ENCODE measurements around the gene RPS15A. TPM values are rescaled to one million over a fixed set of nuclear protein-coding genes. Genes with fewer than 3 reads are reported as not detected.
A peak's percentile ranks its signal among the peaks of the same experiment; 100 is the strongest.
"Not testable (repeated sequence)": the region's sequence is repeated elsewhere in the genome, so short reads cannot be mapped to it uniquely, and the experiment has no call there.

The RPS15A gene
- total and polyA plus RNA-seq, 12 donors, result 613 to 3,398 (median 743) TPM

GRCh38 chr16:18759598-18760520, 30.3 kb downstream of the RPS15A start:
- H3K9me3 ChIP-seq; H3K4me3 ChIP-seq; H3K36me3 ChIP-seq; H3K27me3 ChIP-seq; H3K4me1 ChIP-seq; intact Hi-C loops (cut with DNase I); H3K27ac ChIP-seq: not testable (repeated sequence)
- TF ChIP-seq CTCF (IDR thresholded peaks at IDR 0.05), result peak; percentile 52 to 74 (median 66)
- peak; percentile 84 to 96 (median 88) for ATAC-seq
- WGBS, 2 donors, result 13 to 20% methylated on average over 17 to 19 of the region's 21 CpGs
- DNase-seq, result peak in 1 of 2 donors; percentile 20

GRCh38 chr16:18757960-18758660, 32.0 kb downstream of the RPS15A start:
- H3K4me3 ChIP-seq; DNase-seq; H3K27me3 ChIP-seq; H3K9me3 ChIP-seq; intact Hi-C loops (cut with DNase I); H3K27ac ChIP-seq; ATAC-seq; H3K36me3 ChIP-seq; H3K4me1 ChIP-seq: not testable (repeated sequence)
- WGBS, 2 donors, result 33 to 44% methylated on average over 2 to 4 of the region's 10 CpGs

GRCh38 chr16:18756639-18757038, 33.5 kb downstream of the RPS15A start:
- H3K9me3 ChIP-seq; H3K27me3 ChIP-seq; H3K4me3 ChIP-seq; intact Hi-C loops (cut with DNase I); H3K27ac ChIP-seq; ATAC-seq; H3K36me3 ChIP-seq; DNase-seq; H3K4me1 ChIP-seq: not testable (repeated sequence)
- 65 to 71% methylated on average over 9 of the region's 9 CpGs for WGBS, 2 donors

- H3K27ac ChIP-seq; H3K27me3 ChIP-seq; H3K9me3 ChIP-seq; ATAC-seq; H3K4me1 ChIP-seq; intact Hi-C loops (cut with DNase I); H3K36me3 ChIP-seq; DNase-seq; H3K4me3 ChIP-seq: not testable (repeated sequence)
- WGBS, 2 donors, result 52 to 63% methylated on average over 3 to 5 of the region's 8 CpGs
Measured at GRCh38 chr16:18742870-18743269, 47.3 kb downstream of the RPS15A start.

GRCh38 chr16:18740027-18740426, 50.1 kb downstream of the RPS15A start:
- H3K36me3 ChIP-seq; ATAC-seq; H3K4me3 ChIP-seq; H3K27me3 ChIP-seq; H3K9me3 ChIP-seq; intact Hi-C loops (cut with DNase I); DNase-seq; H3K27ac ChIP-seq; H3K4me1 ChIP-seq: not testable (repeated sequence)
- WGBS, 2 donors, result 50 to 70% methylated on average over 1 of the region's 3 CpGs

GRCh38 chr16:18738768-18739167, 51.4 kb downstream of the RPS15A start:
- H3K4me3 ChIP-seq; H3K9me3 ChIP-seq; H3K36me3 ChIP-seq; DNase-seq; H3K27ac ChIP-seq; H3K4me1 ChIP-seq; H3K27me3 ChIP-seq; ATAC-seq; intact Hi-C loops (cut with DNase I): not testable (repeated sequence)
- WGBS, 2 donors, result 82 to 88% methylated on average over 4 of the region's 4 CpGs

- DNase-seq; H3K4me1 ChIP-seq; H3K4me3 ChIP-seq; H3K36me3 ChIP-seq; H3K27me3 ChIP-seq; ATAC-seq; intact Hi-C loops (cut with DNase I); H3K9me3 ChIP-seq; H3K27ac ChIP-seq: not testable (repeated sequence)
- WGBS, 2 donors, result 91 to 97% methylated on average over 22 to 27 of the region's 27 CpGs
Measured at GRCh38 chr16:18734279-18734678, 55.9 kb downstream of the RPS15A start.

Other genes starting within 250 kb of the RPS15A start
- gene NOMO2, start 228.2 kb downstream of the RPS15A start, total RNA-seq, result 100 to 1,000 TPM; 127 to 239 (median 186) TPM
- gene NOMO2, start 228.2 kb downstream of the RPS15A start, polyA plus RNA-seq, result 100 to 1,000 TPM; 106 to 118 TPM
- gene ARL6IP1, start 11.2 kb upstream of the RPS15A start, total RNA-seq, result 10 to 100 TPM; 18.6 to 46.6 (median 21.1) TPM
- gene ARL6IP1, start 11.2 kb upstream of the RPS15A start, polyA plus RNA-seq, result 10 to 100 TPM; 25.5 to 32.7 TPM
- 10 to 100 TPM; 35.5 to 58.2 (median 51.9) TPM for gene SMG1, start 136.1 kb upstream of the RPS15A start, total RNA-seq
- 10 to 100 TPM; 11.7 to 23.2 TPM for gene SMG1, start 136.1 kb upstream of the RPS15A start, polyA plus RNA-seq
- 1 to 10 TPM in 8 of 10 donors, under 1 TPM in 2; 0.76 to 1.7 (median 1.2) TPM for gene TMC7, start 193.6 kb upstream of the RPS15A start, total RNA-seq
- 1 to 10 TPM in 1 of 2 donors, under 1 TPM in 1; 0.90 to 1.9 TPM for gene TMC7, start 193.6 kb upstream of the RPS15A start, polyA plus RNA-seq

All from heart right ventricle (tissue), 16 donors.